Measurements from ENCODE around the gene FOXO3. TPM values are rescaled to one million over a fixed set of nuclear protein-coding genes. Genes with fewer than 3 reads are reported as not detected.

FOXO3 gene
- total and polyA plus RNA-seq, 2 donors (not counting 3 experiments of a cell fraction or from before 2014, with no cell fraction given): 14.4 to 16.9 TPM

DNA sequence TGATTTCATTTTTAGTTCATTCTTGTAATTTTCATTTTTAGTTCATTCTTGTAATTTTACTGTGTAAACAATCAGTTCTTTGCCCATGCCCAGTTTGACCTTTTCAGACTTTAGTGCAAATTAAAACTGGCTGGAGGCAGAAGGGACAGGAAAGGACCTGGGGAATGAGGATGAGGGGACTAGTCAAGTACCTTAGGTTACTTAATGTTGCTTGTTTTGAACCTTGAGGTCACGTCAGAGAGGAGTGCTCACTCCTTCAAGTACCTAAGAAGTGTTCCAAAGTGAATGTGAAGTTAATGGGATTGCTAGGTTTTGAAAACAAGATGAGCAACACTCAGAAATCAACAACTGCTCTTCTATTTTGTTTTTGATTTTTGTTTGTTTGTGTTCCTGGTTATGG is 82.5 kb downstream of the FOXO3 start:
- no peaks in the 10 kb centered on the region for H3K27me3 ChIP-seq (ENCODE audit: control insufficient read depth in 2 of 2, insufficient read depth in 2 of 2, low read length in 2 of 2)
- H4K20me1 ChIP-seq (replicated peaks; ENCODE audit: control insufficient read depth, extremely low read depth, insufficient read depth, low read length): no peaks in the 10 kb centered on the region
- no peak overlapping the region for H2AFZ ChIP-seq (ENCODE audit: low read depth, low read length)
- H3K9me3 ChIP-seq (replicated peaks; ENCODE audit: control insufficient read depth, insufficient read depth, low read length): no peaks in the 10 kb centered on the region
- no peak overlapping the region for H3K9ac ChIP-seq (replicated peaks; ENCODE audit: extremely low read depth, insufficient read depth, low read length)
- no peaks in the 10 kb centered on the region for H3K79me2 ChIP-seq (ENCODE audit: control insufficient read depth, insufficient read depth, low read length)
- H3K27ac ChIP-seq (ENCODE audit: insufficient read depth, low read depth, low read length): no peak overlapping the region
- no peak overlapping the region for H3K4me3 ChIP-seq (replicated peaks in 1 of 3; ENCODE audit: insufficient read depth in 1 of 3, low read depth in 1 of 3, low read length in 3 of 3)
- FAIRE-seq (no peak), DNase-seq (ENCODE audit: low read depth, low spot score) (no peak)
- BruUV-seq (replicated peaks): no TSS peak
- TF ChIP-seq GATA2 (IDR thresholded peaks at IDR 0.05; ENCODE audit: insufficient read depth, insufficient read length, low read depth, low read length) (no peak), POLR2A (IDR thresholded peaks at IDR 0.05; ENCODE audit: low read depth, low read length) (no peak), MYC (IDR thresholded peaks at IDR 0.05; ENCODE audit: low read depth, low read length) (no peak), EZH2 (IDR thresholded peaks at IDR 0.05; ENCODE audit: borderline replicate concordance, low read depth, low read length, severe bottlenecking) (no peak), JUN (IDR thresholded peaks at IDR 0.05; ENCODE audit: borderline replicate concordance, insufficient read depth, insufficient read length, low read depth) (no peak), FOS (IDR thresholded peaks at IDR 0.05; ENCODE audit: borderline replicate concordance, insufficient read depth, low read length) (no peak), POLR2AphosphoS5 (IDR thresholded peaks at IDR 0.05; ENCODE audit: insufficient read depth, low read depth, low read length) (no peak)
- TF ChIP-seq, protein P1, sequence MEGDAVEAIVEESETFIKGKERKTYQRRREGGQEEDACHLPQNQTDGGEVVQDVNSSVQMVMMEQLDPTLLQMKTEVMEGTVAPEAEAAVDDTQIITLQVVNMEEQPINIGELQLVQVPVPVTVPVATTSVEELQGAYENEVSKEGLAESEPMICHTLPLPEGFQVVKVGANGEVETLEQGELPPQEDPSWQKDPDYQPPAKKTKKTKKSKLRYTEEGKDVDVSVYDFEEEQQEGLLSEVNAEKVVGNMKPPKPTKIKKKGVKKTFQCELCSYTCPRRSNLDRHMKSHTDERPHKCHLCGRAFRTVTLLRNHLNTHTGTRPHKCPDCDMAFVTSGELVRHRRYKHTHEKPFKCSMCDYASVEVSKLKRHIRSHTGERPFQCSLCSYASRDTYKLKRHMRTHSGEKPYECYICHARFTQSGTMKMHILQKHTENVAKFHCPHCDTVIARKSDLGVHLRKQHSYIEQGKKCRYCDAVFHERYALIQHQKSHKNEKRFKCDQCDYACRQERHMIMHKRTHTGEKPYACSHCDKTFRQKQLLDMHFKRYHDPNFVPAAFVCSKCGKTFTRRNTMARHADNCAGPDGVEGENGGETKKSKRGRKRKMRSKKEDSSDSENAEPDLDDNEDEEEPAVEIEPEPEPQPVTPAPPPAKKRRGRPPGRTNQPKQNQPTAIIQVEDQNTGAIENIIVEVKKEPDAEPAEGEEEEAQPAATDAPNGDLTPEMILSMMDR (IDR thresholded peaks at IDR 0.05; ENCODE audit: extremely low read depth in 1 of 2, insufficient read depth in 1 of 2, low read depth in 1 of 2, low read length in 2 of 2): no peak
- TF ChIP-seq, protein P2, sequence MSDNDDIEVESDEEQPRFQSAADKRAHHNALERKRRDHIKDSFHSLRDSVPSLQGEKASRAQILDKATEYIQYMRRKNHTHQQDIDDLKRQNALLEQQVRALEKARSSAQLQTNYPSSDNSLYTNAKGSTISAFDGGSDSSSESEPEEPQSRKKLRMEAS (IDR thresholded peaks at IDR 0.05; ENCODE audit: insufficient read depth, insufficient read length): no peak
- CTCF ChIA-PET: interaction anchor here (0.9 to 1.4 kb wide), 2 partner anchors 10 to 51 kb away, joined by 3 to 4 read pairs; no protein-coding TSS in a partner anchor
- H3K4me2 ChIP-seq (ENCODE audit: insufficient read depth, low read length): no peak overlapping the region
- POLR2A ChIA-PET: no interaction called here
- no peaks in the 10 kb centered on the region for H3K4me1 ChIP-seq (ENCODE audit: control insufficient read depth, extremely low read depth, insufficient read depth, low read length)
- H3K9me1 ChIP-seq (replicated peaks; ENCODE audit: control insufficient read depth, extremely low read depth, insufficient read depth, low read length): no peaks in the 10 kb centered on the region
- no peaks in the 10 kb centered on the region for H3K36me3 ChIP-seq (ENCODE audit: control insufficient read depth in 2 of 2, extremely low read depth in 1 of 2, insufficient read depth in 2 of 2, low read length in 2 of 2)
- dilution Hi-C loops (cut with MboI; ENCODE audit: extremely low pct_ligation_motif_present, low sequenced_read_pairs): no loop called here
- intact Hi-C loops (cut with micrococcal nuclease): no loop called here
